SH-SY5Y (cell line): ENCODE measurements around the gene ZNF484.

Experiments
- GATA2 ChIP-seq: IDR thresholded peaks from 2 replicates; pipeline ENCODE4 v1.6.1; 2011; ENCODE audit warnings: mild to moderate bottlenecking, low read depth, low read length
- GATA3 ChIP-seq: IDR thresholded peaks from 2 replicates; pipeline ENCODE4 v1.6.1; 2011; ENCODE audit warnings: low read depth, mild to moderate bottlenecking, low read length, moderate library complexity

- TF ChIP-seq GATA2 (no peak), GATA3 (no peak)
These were observed 17.0 kb upstream of the ZNF484 start for GRCh38 chr9:92894711-92895362.
